Measurements from ENCODE around the gene SPIRE1. TPM values are rescaled to one million over a fixed set of nuclear protein-coding genes. Genes with fewer than 3 reads are reported as not detected.

SPIRE1 gene
- polyA plus RNA-seq, 1 donor from 2014 or later, result 22.2 TPM

GRCh38 chr18:12451428-12451827, 206.5 kb downstream of the SPIRE1 start:
- no peaks in the 10 kb centered on the region for H3K79me2 ChIP-seq (replicated peaks; ENCODE audit: insufficient read depth, low read length)
- no peaks in the 10 kb centered on the region for H3K9me3 ChIP-seq (ENCODE audit: low read length)
- H3K9ac ChIP-seq (ENCODE audit: low read length), result no peak overlapping the region
- no peak overlapping the region for H3K4me2 ChIP-seq (ENCODE audit: low read length)
- H3K9me2 ChIP-seq (ENCODE audit: insufficient read depth, low read length), result no peaks in the 10 kb centered on the region
- H3F3A ChIP-seq (ENCODE audit: insufficient read depth, low read length, poor library complexity, severe bottlenecking), result no peaks in the 10 kb centered on the region
- H2AFZ ChIP-seq (ENCODE audit: low read depth, low read length), result no peak overlapping the region
- no peak overlapping the region for H3K4me3 ChIP-seq (ENCODE audit: low read length)
- H3K27ac ChIP-seq (ENCODE audit: low read length), result no peak overlapping the region
- no peaks in the 10 kb centered on the region for H3K27me3 ChIP-seq (ENCODE audit: insufficient read depth, low read depth, low read length)
- TF ChIP-seq POLR2AphosphoS5 (IDR thresholded peaks at IDR 0.05) (no peak), CTCF (IDR thresholded peaks at IDR 0.05; ENCODE audit: poor library complexity, severe bottlenecking) (no peak), SMC3 (conservative IDR thresholded peaks at IDR 0.05; ENCODE audit: poor library complexity) (no peak), EZH2 (IDR thresholded peaks at IDR 0.05; ENCODE audit: borderline replicate concordance, insufficient read depth, low read length, poor library complexity, severe bottlenecking) (no peak), RAD21 (conservative IDR thresholded peaks at IDR 0.05) (no peak), REST (IDR thresholded peaks at IDR 0.05; ENCODE audit: borderline replicate concordance) (no peak), EP300 (conservative IDR thresholded peaks at IDR 0.05; ENCODE audit: poor library complexity, severe bottlenecking) (no peak), MXI1 (conservative IDR thresholded peaks at IDR 0.05; ENCODE audit: poor library complexity, severe bottlenecking) (no peak)
- H4K20me1 ChIP-seq (ENCODE audit: insufficient read depth), result no peaks in the 10 kb centered on the region
- H3K36me3 ChIP-seq (ENCODE audit: insufficient read depth, low read length), result peaks cover 12% of the 10 kb centered on the region

- no peaks in the 10 kb centered on the region for H3K9me2 ChIP-seq (ENCODE audit: insufficient read depth, low read length)
- no peaks in the 10 kb centered on the region for H3K27me3 ChIP-seq (ENCODE audit: insufficient read depth, low read depth, low read length)
- no peak overlapping the region for H3K9ac ChIP-seq (ENCODE audit: low read length)
- H3K79me2 ChIP-seq (replicated peaks; ENCODE audit: insufficient read depth, low read length), result no peaks in the 10 kb centered on the region
- H3F3A ChIP-seq (ENCODE audit: insufficient read depth, low read length, poor library complexity, severe bottlenecking), result no peaks in the 10 kb centered on the region
- H4K20me1 ChIP-seq (ENCODE audit: insufficient read depth), result no peaks in the 10 kb centered on the region
- H3K4me2 ChIP-seq (ENCODE audit: low read length), result no peak overlapping the region
- H3K36me3 ChIP-seq (ENCODE audit: insufficient read depth, low read length), result peaks cover 12% of the 10 kb centered on the region
- no peak overlapping the region for H3K27ac ChIP-seq (ENCODE audit: low read length)
- no peak for TF ChIP-seq CTCF (IDR thresholded peaks at IDR 0.05; ENCODE audit: poor library complexity, severe bottlenecking)
- TF ChIP-seq REST (IDR thresholded peaks at IDR 0.05; ENCODE audit: borderline replicate concordance), result no peak
- TF ChIP-seq RAD21 (conservative IDR thresholded peaks at IDR 0.05), result no peak
- TF ChIP-seq EP300 (conservative IDR thresholded peaks at IDR 0.05; ENCODE audit: poor library complexity, severe bottlenecking), result no peak
- H3K4me3 ChIP-seq (ENCODE audit: low read length), result no peak overlapping the region
- no peak overlapping the region for H2AFZ ChIP-seq (ENCODE audit: low read depth, low read length)
- peaks cover 4% of the 10 kb centered on the region for H3K9me3 ChIP-seq (ENCODE audit: low read length)
Measured at GRCh38 chr18:12449051-12449785, 208.7 kb downstream of the SPIRE1 start.

Data from neural cell (in vitro differentiated cells).